D721Med (cell line): Measurements from ENCODE around the gene NEDD4.
"Not testable (repeated sequence)": the region's sequence is repeated elsewhere in the genome, so short reads cannot be mapped to it uniquely, and the experiment has no call there.

Experiments used
- DNase-seq: peaks from one replicate; pipeline ENCODE4 v3.0.0; 2011; ENCODE audit warnings: low spot score; ENCODE audit not compliant: insufficient read length
- FAIRE-seq: peaks from 2 replicates; lab custom pipeline; 2011; peaks lifted over from hg19 to GRCh38; lab: Jason Lieb, UNC
- CTCF ChIP-seq: IDR thresholded peaks from 2 replicates; pipeline ENCODE4 v1.5.1; 2012; ENCODE audit warnings: mild to moderate bottlenecking, control low read depth; ENCODE audit not compliant: insufficient read depth; ENCODE audit errors: missing control alignments

Gene NEDD4

GRCh38 chr15:55834331-55834730 is 159.1 kb downstream of the NEDD4 start:
- TF ChIP-seq CTCF = no peak
- DNase-seq = no peak
- no peak for FAIRE-seq

DNA sequence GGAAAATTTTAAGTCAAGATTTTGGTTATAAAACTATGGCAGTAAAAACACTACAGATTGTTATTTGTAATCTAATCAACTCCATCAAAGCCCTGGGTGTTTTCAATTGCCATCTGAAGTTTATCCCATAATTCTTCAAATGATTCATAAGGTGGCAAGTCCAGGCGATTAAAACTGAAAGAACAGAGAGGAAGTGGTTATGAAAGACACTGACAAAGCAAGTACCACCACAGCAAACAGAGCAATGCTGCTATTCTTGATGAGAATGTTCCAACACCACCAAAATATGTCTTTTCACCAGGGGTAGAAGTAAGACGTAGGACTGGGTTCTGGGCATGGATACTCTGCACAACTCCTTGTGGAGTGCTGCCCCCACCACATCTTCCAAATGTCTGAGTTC is 163.6 kb downstream of the NEDD4 start:
- DNase-seq (no peak), FAIRE-seq (no peak)
- TF ChIP-seq CTCF = no peak

DNA sequence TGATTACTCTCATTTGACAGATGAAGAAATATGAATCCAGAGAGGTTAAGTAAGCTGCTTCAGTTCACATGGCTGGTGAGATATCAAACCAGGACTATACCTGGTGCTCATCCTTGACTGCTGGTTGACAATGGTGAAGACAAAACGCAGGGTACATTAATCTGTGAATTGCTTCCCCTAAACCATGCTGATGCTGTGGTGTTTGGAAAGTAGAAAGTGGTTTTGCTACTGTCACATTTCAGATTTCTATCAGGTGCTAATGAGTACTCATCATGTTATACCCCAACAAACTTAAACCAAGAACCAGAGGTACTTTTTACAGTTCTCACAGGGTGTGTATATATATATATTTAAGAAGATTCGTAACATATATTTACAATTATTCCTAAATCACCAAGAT is 165.5 kb downstream of the NEDD4 start:
- DNase-seq = no peak
- no peak for FAIRE-seq
- no peak for TF ChIP-seq CTCF

- TF ChIP-seq CTCF = no peak
- FAIRE-seq (no peak), DNase-seq (no peak)
These were observed 166.2 kb downstream of the NEDD4 start for GRCh38 chr15:55827204-55827603.

- FAIRE-seq = no peak
- no peak for DNase-seq
- peak; percentile 31 for TF ChIP-seq CTCF
These were observed 168.4 kb downstream of the NEDD4 start for GRCh38 chr15:55824857-55825613.

DNA sequence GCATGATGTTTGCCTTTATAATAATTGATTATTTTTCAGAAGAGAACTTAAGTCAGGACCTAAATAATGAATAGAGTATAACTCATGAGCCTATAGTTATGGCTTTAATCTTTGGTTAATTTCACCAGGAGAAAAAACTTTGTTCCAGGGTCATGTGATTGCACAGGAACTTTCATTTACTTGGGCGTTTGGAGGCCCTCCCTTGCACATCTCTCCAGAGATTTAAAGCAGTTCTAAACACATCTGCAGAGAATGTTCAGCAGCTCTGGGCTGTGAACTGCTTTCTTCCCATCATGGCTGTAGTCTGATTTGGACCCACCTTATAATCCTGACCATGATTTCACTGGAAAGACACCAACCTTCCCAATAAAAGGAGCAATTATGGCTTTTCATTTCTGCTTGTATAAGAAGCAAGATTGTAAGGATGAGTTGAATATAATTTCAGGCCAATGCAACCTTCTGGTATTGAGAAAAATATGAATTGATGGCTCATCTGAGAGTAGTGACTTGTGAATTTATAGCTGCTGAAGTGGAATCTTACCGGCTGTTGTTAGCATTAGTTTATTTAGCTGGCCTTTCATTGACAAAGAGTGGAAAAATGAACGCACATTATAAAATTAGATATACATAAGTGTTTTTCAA is 169.6 kb downstream of the NEDD4 start:
- FAIRE-seq (no peak), DNase-seq (no peak)
- TF ChIP-seq CTCF = no peak

DNA sequence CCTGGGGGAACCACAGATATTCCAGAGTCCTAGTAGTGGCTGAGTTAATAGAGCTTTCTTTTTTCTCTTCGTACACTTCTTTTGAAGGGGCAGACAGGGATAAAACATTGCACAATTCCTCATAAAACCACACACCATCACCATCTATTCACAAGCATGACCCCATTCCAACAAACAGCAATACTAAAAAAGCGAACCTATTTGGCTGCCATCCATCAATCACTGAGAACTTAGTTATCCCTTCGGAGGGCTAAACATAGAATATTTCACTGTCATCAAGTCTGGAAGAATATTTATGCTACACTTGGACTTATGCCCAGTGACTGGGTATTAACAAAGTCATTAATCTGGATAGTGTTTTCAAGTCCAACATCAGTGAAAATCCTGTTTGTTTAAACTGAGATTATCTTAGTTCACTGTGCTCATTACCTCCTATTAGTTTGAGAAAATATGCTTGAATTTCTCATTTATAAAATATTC is 170.2 kb downstream of the NEDD4 start:
- FAIRE-seq (no peak), DNase-seq (no peak)
- no peak for TF ChIP-seq CTCF

GRCh38 chr15:55821740-55822139 is 171.7 kb downstream of the NEDD4 start:
- FAIRE-seq, DNase-seq: not testable (repeated sequence)
